HG03095 (cell line): ENCODE results near the gene LY86.
"Not testable (repeated sequence)": the region's sequence is repeated elsewhere in the genome, so short reads cannot be mapped to it uniquely, and the experiment has no call there.

Experiments
- ATAC-seq: cut with Tn5 transposase; IDR thresholded peaks from one replicate; pipeline ENCODE4 v1.9.1; 2021; ENCODE audit warnings: moderate library complexity; ENCODE audit not compliant: unreplicated experiment

The LY86 gene

DNA sequence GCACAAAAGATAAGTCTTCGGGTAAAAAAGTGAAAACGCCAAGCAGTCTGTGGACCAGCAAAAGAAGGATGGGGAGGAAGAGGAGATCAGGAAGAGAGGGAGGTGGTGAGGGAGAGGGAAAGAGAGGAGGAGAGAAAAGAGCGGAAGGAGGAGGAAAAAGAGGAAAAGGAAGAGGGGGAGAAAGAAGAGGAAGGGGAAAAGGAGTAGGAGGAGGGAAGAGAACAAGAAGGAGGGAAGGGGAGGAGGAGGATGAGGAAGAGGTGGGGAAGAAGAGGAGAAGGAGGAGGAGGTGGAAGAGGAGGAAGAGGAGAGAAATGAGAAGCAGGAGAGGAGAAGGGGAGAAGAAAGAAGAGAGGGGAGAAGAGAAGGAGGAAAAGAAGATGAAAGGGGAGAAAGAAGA lies 6.5 kb downstream of the LY86 start:
- ATAC-seq, result no peak

DNA sequence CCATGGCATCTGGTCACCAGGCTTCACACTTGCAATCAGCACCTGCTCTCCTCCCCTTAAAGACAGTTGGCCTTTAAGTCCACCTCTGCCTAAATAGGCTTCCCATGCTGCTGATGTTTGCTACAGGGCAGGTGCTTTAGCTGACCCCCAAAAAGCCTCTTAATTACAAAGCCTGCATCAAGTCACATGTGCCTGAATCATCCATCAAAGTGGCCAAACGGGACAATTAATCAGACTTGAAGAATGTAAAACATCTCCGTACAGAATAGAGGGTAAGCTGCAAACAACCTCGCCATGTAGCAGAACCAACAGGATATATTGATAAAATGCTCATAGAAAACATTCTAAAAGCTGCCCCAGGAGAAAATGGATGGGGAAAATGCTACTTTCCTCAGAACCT lies 7.4 kb downstream of the LY86 start:
- ATAC-seq, result no peak

DNA sequence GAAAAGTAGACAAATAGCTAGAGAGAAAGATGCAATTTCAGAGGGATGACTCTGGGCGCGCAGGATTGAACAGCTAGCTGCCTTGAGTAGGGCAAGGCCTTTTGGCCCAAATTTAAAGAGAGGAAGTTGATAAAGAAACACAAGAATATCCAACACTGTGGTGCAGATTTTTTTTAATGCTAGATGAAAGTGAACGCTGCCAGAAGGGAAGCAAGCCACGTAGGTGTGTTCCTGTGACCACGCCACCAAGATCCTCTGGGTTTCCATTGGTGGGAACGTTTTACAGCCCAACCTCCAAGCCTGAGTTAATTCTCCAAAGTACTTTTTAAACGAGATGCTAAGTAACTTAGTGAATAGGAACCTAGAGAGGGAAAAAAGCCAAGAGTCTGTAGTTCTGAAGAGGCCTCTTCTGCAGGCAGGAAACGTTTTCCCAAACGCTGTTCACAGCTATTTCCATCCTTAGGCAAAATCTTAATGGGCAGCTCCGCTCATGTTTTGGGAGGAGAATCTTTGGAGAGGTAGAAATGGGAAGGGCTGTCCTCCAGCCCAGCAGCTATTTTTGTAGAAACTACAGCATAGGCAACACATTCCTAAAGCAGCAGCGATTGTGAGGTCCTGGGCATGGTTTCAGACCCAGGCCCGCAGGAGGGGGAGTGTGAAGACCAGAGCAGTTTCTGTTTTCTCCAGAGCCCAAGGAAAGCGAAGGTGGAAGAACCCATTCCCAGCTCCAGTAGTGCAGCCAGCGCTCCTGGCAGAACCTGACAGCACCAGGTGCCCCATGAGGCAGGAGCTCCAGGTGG lies 8.2 kb downstream of the LY86 start:
- ATAC-seq, result no peak

DNA sequence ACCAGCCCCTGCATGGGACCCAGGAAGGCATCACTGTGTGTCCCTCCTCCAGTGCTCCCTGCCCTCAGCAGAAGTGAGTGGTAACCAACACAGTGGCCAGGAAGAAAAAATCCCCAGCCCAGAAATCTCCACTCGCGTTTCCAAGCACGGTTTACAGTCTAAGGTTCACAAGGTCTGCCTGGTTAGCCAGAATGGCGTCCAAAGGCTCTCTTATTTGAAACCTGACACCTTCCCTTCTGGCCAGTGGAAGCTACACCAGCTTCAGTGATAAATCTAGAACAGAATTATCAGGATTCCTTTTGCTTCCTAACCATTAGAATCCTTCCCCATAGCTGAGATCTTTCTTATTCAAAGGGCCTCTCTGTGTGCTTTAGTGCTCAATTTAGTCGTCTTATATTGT lies 9.2 kb downstream of the LY86 start:
- ATAC-seq, result no peak

DNA sequence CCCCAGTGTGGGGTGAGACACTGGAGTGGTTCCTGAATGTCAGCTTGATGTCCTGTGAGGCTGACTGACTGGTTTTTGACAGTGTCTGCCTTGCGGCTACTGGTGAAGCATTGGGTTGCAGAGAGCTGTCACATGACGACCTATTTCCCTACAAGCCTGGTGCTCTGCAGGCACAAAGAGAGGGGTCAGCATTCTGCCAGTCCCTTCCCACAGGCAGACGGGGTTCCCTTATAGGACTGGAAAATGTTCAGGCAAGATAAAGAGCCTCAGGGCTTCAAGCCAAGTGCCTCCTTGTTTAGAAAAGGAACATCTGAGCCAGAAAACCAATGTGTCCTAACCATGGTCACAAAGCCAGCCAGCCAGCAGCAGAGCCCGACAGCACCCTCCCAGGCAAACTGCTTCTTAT lies 11.0 kb downstream of the LY86 start:
- ATAC-seq, result no peak

DNA sequence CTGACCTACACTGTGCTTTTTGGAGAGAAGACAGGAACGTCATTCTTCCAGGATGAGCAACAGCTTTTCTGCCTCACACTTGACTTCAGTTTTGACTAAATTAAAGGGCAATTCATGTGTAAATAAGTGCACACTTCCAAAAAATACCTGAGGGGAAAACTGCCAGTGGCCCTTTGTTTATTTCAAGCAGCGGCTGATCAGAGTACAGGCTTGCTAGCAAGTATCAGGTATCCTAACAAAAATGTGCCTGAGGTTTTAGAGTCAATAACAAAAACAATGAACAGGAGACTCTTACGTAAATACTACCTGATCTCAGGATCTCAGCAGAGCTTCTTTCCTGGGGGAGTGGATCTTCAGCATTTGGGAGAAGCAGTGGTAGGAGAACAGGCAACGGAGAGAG lies 12.4 kb downstream of the LY86 start:
- ATAC-seq, result no peak

DNA sequence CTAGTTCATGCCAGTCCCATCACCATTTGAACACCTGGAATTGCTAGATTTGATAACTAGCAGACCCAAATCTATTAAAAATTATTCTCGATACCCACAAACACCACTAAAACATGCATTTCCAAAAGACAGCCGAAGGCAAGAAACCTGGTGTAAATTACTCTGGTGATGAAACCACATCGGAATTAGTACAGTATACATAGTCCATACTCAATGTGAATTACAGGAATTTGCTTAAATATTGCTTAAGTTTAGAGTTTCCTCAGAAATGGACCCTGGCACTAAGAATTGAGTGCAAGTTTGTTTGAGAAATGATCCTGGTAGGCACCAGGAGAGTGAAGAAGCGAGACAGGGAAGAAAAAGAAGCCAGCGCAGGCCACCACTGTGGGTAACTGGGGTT lies 13.7 kb downstream of the LY86 start:
- ATAC-seq, result no peak

DNA sequence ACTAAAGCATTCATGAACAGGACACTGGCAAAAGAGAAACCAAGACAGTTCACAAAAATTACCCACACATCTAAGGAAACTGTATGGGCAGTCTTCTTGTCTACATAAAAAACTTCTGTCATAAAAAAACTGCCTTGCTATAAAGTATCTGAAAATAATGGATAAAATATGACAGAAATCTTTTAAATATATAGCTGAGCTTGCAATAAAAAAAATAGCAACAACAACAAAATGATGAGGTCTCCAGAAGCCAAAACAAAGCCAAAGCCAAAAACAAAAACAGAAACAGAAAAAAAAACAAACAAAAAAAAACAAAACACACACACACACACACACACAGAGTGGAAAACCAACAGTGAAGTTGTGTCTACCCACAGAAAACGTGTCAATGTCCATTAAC lies 14.8 kb downstream of the LY86 start:
- no peak for ATAC-seq

DNA sequence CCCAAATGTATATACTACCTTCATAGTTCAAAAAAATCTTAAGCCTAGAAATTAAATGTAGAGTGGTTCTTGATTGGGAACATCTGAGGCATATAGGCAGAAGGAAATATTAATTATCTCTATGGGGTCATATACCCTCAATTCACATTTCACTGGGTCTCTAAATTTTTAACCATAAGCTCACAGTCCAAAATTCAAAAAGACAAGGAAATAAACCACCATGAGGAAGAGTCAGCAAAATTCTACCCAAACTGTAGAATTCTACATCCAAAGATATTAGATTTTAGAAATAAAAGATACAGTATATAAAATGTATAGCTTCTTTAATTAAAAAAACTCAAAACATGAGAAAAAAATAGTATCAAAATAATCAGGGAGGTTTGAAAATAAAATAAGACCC lies 15.5 kb downstream of the LY86 start:
- ATAC-seq, result no peak

DNA sequence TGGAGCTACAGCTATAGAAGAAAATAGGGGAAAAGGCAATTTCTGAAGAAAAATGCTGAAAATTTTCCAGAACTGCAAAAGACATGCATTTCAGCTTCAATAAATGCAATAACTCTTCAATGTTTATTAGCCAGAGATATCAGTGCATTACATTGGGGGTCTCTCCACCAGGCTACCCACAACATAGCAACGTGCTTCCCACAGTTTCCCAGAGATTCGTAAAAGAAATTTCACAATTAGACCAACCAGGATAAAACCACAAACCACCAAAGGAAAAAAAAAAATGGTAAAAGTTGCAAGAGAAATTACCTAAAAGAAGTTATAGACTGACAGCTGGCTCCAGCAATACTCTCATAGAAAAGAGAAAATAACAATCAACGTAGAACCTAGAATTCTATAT lies 16.0 kb downstream of the LY86 start:
- ATAC-seq, result no peak

DNA sequence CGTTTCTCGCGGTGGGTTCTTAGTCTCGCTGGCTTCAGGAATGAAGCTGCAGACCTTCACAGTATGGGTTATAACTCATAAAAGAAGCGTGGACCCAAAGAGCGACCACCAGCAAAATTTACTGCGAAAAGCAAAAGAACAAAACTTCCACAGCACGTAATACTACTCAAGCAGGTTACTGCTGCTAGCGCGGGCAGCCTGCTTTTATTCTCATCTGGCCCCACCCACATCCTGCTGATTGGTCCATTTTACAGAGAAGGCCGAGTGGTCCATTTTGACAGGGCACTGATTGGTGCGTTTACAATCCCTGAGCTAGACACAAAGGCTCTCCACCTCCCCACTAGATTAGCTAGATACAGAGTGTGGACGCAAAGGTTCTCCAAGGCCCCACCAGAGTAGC lies 17.4 kb downstream of the LY86 start:
- ATAC-seq, result no peak

DNA sequence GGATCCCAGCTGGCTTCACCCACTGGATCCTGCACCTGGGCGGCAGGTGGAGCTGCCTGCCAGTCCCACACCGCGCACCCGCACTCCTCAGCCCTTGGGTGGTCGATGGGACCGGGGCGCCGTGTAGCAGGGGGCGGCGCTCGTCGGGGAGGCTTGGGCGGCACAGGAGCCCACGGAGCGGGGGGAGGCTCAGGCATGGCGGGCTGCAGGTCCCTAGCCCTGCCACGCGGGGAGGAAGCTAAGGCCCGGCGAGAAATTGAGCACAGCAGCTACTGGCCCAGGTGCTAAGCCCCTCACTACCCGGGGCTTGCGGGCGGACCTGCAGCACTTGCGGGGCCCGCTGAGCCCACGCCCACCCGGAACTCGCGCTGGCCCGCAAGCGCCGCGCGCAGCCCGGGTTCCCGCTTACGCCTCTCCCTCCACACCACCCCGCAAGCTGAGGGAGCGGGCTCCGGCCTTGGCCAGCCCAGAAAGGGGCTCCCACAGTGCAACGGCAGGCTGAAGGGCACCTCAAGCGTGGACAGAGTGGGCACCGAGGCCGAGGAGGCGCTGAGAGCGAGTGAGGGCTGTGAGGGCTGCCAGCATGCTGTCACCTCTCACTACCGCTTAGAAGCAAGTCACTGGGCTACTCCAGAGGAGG lies 18.0 kb downstream of the LY86 start:
- not testable (repeated sequence) for ATAC-seq

DNA sequence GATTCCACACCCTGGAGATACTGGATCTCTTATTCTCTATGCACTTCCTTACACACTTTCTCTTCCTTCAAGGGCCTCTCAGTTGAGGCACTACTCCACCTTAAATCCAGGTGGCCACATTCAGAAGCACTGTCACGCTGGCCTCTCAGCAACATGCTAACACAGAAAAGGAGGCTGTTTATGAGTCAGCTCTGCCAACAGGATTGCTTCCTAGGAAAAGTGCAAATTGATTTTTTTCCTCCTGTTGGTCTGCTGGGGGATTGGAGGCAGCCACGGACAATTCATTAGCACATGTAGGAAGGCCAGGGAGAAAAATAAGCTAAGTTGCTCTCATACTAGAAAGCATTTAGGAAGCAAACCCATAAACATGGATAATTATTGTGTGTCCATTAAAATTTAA lies 20.9 kb downstream of the LY86 start:
- ATAC-seq, result no peak

DNA sequence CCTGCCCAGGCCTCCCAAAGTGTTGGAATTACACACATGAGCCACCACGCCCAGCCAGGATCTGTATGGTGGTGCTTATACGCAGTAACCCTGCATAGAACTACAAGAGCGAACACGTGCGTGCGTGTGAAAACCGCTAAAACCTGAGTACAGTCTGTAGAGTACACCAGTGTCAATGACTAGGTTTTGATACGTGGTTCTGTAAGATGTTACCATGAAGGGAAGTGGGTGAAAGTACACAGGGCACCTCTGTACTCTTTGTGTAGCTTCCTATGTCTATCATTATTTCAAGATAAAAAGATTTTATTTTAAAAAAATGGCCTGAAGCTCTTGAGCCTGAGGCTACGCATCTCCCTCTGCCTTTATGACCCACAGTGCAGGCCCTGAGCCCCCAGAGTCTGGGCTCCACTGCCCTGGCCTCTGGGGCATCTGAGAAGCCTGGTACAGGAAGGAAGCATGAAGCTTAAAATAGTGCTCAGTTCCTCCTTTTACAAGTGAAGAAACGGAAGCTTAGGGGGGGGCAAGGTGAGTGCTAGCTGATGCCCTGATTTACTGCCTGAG lies 21.6 kb downstream of the LY86 start:
- ATAC-seq, result peak; percentile 96

DNA sequence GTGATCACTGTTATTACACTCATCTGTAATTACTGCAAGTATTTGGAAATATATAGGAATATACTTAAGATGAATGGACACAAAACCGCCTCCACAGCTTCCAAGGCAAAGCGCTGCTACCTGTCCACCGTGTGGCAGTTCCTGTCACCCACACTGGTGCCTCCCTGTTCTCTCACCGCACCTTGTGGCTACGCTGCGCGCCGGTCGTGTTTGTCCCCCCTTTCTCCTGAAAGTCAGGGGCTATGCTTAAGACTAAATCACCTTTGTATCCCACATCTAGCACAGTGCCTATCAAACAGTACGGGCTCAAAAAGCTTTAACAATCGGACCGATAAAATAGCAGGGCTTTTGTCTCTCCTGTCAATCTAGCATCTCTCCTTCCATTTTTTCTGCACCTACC lies 23.0 kb downstream of the LY86 start:
- no peak for ATAC-seq

DNA sequence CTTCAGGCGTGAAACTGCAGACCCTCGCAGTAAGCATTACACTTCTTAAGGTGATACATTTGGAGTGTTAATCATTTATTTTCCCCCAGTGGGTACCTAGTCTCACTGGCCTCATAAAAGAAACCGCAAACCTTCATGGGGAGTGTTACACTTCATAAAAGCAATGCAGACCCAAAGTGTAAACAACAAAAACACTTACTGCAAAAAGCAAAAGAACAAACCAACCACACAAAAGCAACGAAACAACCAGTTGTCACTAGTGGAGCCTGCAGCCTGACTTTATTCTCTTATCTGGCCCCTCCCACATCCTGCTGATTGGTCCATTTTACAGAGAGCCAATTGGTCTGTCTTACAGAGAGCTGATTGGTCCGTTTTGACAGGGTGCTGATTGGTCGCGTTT lies 23.8 kb downstream of the LY86 start:
- ATAC-seq, result no peak

DNA sequence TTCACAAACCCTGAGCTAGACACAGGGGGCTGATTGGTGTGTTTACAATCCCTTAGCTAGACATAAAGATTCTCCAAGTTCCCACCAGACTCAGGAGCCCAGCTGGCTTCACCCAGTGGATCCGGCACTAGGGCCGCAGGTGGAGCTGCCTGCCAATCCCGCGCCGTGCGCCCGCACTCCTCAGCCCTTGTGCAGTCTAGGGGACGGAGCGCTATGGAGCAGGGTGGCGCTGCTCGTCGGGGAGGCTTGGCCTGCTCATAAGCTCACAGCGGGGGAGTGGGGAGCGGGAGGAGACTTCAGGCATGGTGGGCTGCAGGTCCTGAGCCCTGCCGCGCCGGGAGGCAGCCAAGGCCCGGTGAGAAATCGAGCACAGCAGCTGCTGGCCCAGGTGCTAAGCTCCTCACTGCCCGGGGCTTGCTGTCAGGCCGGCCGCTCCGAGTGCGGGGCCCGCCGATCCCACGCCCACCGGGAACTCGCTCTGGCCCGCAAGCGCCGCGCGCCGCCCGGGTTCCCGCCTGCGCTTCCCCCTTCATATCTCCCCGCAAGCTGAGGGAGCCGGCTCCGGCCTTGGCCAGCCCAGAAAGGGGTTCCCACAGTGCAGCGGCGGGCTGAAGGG lies 24.7 kb downstream of the LY86 start:
- not testable (repeated sequence) for ATAC-seq

DNA sequence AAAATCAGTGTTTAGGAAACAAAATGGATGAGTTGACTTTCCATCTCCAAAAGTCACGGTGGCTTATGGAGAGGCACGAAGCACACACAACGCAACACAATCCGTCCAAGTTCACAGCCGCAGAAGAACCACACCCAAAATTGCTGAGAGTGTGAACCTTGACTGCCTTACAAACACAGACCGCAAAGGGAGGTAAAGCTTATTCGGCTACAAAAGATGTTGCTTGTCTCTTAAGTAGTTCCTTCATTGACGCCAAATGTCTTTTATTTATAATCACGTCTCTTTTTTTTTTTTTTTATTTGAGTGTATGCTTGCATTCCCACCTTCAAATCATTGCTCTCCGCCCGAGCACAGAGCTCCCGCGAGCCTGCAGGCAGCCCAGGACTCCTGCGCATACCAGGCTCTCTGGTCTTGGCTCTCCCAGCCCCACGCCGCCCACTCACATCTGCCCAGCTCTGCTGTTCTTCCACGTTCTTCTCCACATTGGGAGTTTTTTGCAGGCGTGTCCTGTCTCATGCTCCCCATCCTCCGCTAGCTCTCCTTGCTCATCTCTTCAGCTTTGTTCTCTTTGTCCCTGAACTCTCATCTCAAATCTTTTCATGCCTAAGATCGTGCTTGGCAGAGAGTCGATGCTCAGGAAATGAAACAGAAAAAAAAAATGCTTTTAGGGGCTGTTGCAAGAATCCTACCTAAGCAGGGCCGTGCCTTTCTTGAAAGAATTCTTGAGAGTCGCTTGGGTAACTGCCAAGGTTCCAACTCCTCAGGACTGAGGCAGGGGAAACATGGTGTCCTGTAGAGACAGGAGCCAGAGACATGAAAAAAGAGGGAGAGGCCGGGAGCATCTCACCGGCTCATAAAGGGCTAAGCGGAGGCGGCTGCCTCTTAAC lies 25.8 kb downstream of the LY86 start:
- ATAC-seq, result no peak

DNA sequence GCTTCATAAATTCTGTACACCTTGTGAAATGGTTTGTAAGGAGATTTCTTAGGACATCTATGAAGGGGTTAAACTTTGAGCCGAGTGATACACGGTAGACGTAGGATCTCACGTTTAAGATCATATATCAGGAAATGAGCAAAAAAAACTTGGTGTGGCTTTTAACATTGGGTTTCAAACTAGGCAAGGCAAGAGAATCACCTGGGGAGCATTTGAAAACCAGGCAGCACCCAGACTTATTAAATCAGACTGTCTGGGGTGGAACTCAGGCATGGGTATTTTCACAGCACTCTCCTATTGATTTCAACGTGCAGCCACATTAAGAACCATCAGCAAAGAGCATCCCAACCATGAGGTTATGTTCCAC lies 26.4 kb downstream of the LY86 start:
- ATAC-seq, result no peak

DNA sequence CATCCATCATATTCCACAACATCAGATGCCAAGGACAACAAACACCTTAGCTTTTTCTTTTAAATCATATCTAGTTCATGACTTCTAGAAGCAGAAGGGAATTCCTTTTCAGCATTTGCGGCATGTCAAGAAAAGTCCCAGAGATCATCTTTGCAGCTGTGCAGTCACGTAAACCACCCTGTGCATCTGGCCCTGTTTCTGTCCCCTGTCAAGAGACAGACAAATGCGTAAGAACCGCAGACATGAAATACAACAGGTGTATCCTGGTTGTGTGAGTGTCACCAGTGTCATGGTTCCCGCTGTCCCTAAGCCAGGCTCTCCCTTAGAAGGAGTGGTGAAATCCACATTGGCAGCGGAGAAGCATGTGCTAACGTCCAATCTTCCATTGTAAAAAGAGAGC lies 28.1 kb downstream of the LY86 start:
- ATAC-seq, result no peak
